ENCODE data around the gene UBA1. TPM values are rescaled to one million over a fixed set of nuclear protein-coding genes. Genes with fewer than 3 reads are reported as not detected.
A peak's percentile ranks its signal among the peaks of the same experiment; 100 is the strongest.

Gene UBA1
- total and polyA plus RNA-seq, 7 donors: 72.7 to 126 (median 81.1) TPM

GRCh38 chrX:47172549-47172948 is 21.1 kb upstream of the UBA1 start:
- DNase-seq: no peak
- Histone ChIP-seq H3K36me3 (peaks cover 9 to 73% (median 23%) of the 10 kb centered on the region in 4 donors), H3K27me3 (no peaks in the 10 kb centered on the region), H3K27ac (no peak overlapping the region), H3K4me1 (peaks cover 0 to 10% (median 0%) of the 10 kb centered on the region in 4 donors), H3K4me3 (no peak overlapping the region), H3K9me3 (no peaks in the 10 kb centered on the region)
- TF ChIP-seq, protein P1, sequence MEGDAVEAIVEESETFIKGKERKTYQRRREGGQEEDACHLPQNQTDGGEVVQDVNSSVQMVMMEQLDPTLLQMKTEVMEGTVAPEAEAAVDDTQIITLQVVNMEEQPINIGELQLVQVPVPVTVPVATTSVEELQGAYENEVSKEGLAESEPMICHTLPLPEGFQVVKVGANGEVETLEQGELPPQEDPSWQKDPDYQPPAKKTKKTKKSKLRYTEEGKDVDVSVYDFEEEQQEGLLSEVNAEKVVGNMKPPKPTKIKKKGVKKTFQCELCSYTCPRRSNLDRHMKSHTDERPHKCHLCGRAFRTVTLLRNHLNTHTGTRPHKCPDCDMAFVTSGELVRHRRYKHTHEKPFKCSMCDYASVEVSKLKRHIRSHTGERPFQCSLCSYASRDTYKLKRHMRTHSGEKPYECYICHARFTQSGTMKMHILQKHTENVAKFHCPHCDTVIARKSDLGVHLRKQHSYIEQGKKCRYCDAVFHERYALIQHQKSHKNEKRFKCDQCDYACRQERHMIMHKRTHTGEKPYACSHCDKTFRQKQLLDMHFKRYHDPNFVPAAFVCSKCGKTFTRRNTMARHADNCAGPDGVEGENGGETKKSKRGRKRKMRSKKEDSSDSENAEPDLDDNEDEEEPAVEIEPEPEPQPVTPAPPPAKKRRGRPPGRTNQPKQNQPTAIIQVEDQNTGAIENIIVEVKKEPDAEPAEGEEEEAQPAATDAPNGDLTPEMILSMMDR (IDR thresholded peaks at IDR 0.05): no peak
- TF ChIP-seq POLR2AphosphoS5 (IDR thresholded peaks at IDR 0.05) (no peak), EP300 (IDR thresholded peaks at IDR 0.05) (no peak), POLR2A (IDR thresholded peaks at IDR 0.05) (no peak)
- intact Hi-C loops (cut with DNase I): no loop called here
- 91 to 96% methylated on average over 7 of the region's 7 CpGs for WGBS, 2 donors

DNA sequence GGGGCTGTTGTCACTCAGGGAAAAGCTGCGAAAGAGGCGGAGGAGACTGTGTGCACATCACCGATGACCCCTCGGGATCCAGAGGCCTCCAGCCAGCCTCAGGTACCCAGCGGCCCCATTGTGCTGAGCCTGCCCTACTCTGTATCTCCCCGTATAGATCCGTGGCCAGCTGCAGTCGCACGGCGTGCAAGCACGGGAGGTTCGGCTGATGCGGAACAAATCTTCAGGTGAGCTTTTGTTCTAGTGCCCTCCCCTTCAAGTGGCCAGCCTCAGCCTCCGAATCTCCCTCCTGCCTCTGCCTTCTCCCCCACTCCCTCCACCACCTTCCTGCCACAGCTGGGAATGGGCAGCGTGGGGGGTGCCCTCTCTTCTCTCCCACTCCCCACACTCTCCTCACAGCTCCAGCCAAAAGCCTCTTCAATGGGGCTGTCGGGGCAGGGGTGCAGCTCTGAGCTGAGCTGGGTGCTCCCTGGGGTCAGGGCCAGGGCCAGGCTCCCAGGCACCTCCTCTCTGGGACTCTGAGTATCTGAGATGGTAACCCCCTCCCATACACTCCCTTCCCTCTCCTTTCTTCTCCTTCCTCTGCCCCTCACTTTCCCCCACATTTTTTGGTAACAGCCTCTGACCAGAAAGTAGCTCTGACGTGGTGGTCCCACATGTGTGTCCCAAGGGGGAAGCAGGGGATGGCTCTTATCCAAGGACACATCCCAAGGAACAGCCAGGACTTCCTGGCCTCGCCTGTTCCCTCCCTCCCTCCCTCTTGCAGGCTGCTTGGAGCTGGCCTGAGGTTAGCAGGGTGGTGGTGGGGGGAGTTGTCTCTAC is 20.4 kb upstream of the UBA1 start:
- peaks cover 0 to 10% (median 0%) of the 10 kb centered on the region in 4 donors for H3K4me1 ChIP-seq
- peaks cover 9 to 79% (median 23%) of the 10 kb centered on the region in 4 donors for H3K36me3 ChIP-seq
- no peaks in the 10 kb centered on the region for H3K9me3 ChIP-seq
- DNase-seq: peak; percentile 45
- 93 to 96% methylated on average over 18 of the region's 18 CpGs for WGBS, 2 donors
- no peak overlapping the region for H3K27ac ChIP-seq
- no peak overlapping the region for H3K4me3 ChIP-seq
- intact Hi-C loops (cut with DNase I): no loop called here
- TF ChIP-seq, protein P1 (IDR thresholded peaks at IDR 0.05): no peak
- TF ChIP-seq POLR2A (IDR thresholded peaks at IDR 0.05) (no peak), POLR2AphosphoS5 (IDR thresholded peaks at IDR 0.05) (no peak), EP300 (IDR thresholded peaks at IDR 0.05) (no peak)
- no peaks in the 10 kb centered on the region for H3K27me3 ChIP-seq

DNA sequence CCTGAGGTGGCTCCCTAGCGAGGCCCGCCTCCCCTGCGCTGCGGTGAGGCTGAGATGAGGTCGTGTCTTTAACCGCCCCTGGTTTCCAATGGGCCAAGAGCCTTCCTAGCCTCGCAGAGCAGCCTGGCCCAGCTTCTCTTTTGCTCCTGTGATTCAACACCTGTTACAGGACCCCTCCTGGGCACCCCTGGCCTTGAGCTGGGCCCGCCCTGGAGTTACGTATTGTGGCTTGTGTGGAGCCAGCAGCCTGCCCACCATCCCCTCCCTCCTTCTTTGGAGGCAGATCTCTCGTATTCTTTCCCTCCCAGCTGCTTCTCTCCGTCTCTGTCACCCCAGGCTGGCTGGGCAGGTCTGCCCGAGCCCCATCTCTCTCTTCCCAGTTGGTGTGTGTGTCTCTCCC is 19.3 kb upstream of the UBA1 start:
- Histone ChIP-seq H3K36me3 (peaks cover 9 to 83% (median 21%) of the 10 kb centered on the region in 4 donors), H3K4me1 (peaks cover 0 to 17% (median 4%) of the 10 kb centered on the region in 4 donors), H3K27me3 (no peaks in the 10 kb centered on the region), H3K9me3 (no peaks in the 10 kb centered on the region), H3K27ac (no peak overlapping the region), H3K4me3 (no peak overlapping the region)
- 93 to 96% methylated on average over 12 of the region's 12 CpGs for WGBS, 2 donors
- peak; percentile 32 for DNase-seq
- intact Hi-C loops (cut with DNase I): no loop called here
- TF ChIP-seq POLR2A (IDR thresholded peaks at IDR 0.05) (no peak), POLR2AphosphoS5 (IDR thresholded peaks at IDR 0.05) (no peak), EP300 (IDR thresholded peaks at IDR 0.05) (no peak)
- TF ChIP-seq, protein P1 (IDR thresholded peaks at IDR 0.05): no peak

- Histone ChIP-seq H3K27me3 (no peaks in the 10 kb centered on the region), H3K36me3 (peaks cover 9 to 82% (median 21%) of the 10 kb centered on the region in 4 donors)
- 93% methylated on average over 23 of the region's 23 CpGs for WGBS, 2 donors
These were observed 18.6 kb upstream of the UBA1 start for GRCh38 chrX:47174846-47175587.

More at GRCh38 chrX:47174846-47175587, 18.6 kb upstream of the UBA1 start:
- Histone ChIP-seq H3K9me3 (no peaks in the 10 kb centered on the region), H3K4me1 (peaks cover 0 to 19% (median 4%) of the 10 kb centered on the region in 4 donors), H3K27ac (no peak overlapping the region), H3K4me3 (no peak overlapping the region)
- intact Hi-C loops (cut with DNase I): no loop called here
- no peak for TF ChIP-seq POLR2A (IDR thresholded peaks at IDR 0.05)
- TF ChIP-seq, protein P1 (IDR thresholded peaks at IDR 0.05): no peak
- no peak for TF ChIP-seq POLR2AphosphoS5 (IDR thresholded peaks at IDR 0.05)
- no peak for TF ChIP-seq EP300 (IDR thresholded peaks at IDR 0.05)
- peak; percentile 48 for DNase-seq
